Osteoblast (primary cell): ENCODE results near the gene NAV3. TPM values are rescaled to one million over a fixed set of nuclear protein-coding genes. Genes with fewer than 3 reads are reported as not detected.

Experiments used
- DNase-seq: peaks from one replicate; pipeline ENCODE4 v3.0.0; 2011; ENCODE audit warnings: low spot score, mixed read lengths; ENCODE audit not compliant: insufficient read length; ENCODE audit errors: missing footprints
- H2AFZ ChIP-seq: 2 replicates; pipeline ENCODE4 v1.6.0; 2011; ENCODE audit warnings: mild to moderate bottlenecking, low read length
- H3K27ac ChIP-seq: 2 replicates; pipeline ENCODE4 v1.5.1; 2011; ENCODE audit warnings: mild to moderate bottlenecking, low read depth, low read length, moderate library complexity
- H3K27me3 ChIP-seq: 2 replicates; pipeline ENCODE4 v1.6.0; 2012; ENCODE audit warnings: mild to moderate bottlenecking, control low read depth, inconsistent platforms, low read length, moderate library complexity; ENCODE audit not compliant: insufficient read depth
- H3K36me3 ChIP-seq: 2 replicates; pipeline ENCODE4 v1.5.1; 2011; ENCODE audit warnings: mild to moderate bottlenecking, low read length, control low read depth, moderate library complexity; ENCODE audit not compliant: insufficient read depth
- H3K4me1 ChIP-seq: 2 replicates; pipeline ENCODE4 v1.5.1; 2011; ENCODE audit warnings: mild to moderate bottlenecking, low read length, control low read depth, moderate library complexity; ENCODE audit not compliant: insufficient read depth
- H3K4me2 ChIP-seq: 2 replicates; pipeline ENCODE4 v1.6.0; 2011; ENCODE audit warnings: mild to moderate bottlenecking, low read length; ENCODE audit not compliant: insufficient read depth
- H3K4me3 ChIP-seq: fragments of 200-600 bp; sonication (generic); 3 replicates; pipeline ENCODE4 v1.5.1; 2012; ENCODE audit warnings: mild to moderate bottlenecking, low read length, inconsistent platforms; ENCODE audit not compliant: insufficient read depth
- H3K79me2 ChIP-seq: 2 replicates; pipeline ENCODE4 v1.6.0; 2012; ENCODE audit warnings: mild to moderate bottlenecking, low read length, control low read depth, inconsistent platforms; ENCODE audit not compliant: insufficient read depth
- H3K9me3 ChIP-seq: 2 replicates; pipeline ENCODE4 v1.5.1; 2011; ENCODE audit warnings: low read depth, low read length, control low read depth
- H4K20me1 ChIP-seq: 2 replicates; pipeline ENCODE4 v1.6.0; 2012; ENCODE audit warnings: mild to moderate bottlenecking, low read length, control low read depth; ENCODE audit not compliant: insufficient read depth
- CTCF ChIP-seq: IDR thresholded peaks from 2 replicates; pipeline ENCODE4 v1.5.1; 2011; ENCODE audit warnings: mild to moderate bottlenecking, low read depth, low read length, moderate library complexity; ENCODE audit errors: extremely low read depth
- total RNA-seq: library from RNA; depleted of rRNA; stranded (reverse); fragments of >200 nt; gene quantifications from 2 replicates; pipeline ENCODE4 v1.2.3, GENCODE V29; 2012

The NAV3 gene
- total RNA-seq, 1 donor: 84.7 TPM

- no peaks in the 10 kb centered on the region for H3K27me3 ChIP-seq
- peak; percentile 72 for DNase-seq
- no peaks in the 10 kb centered on the region for H4K20me1 ChIP-seq
- no peaks in the 10 kb centered on the region for H3K36me3 ChIP-seq
- TF ChIP-seq CTCF: no peak
- H3K27ac ChIP-seq: peak overlapping the region; percentile 83
- peak overlapping the region; percentile 37 for H3K4me3 ChIP-seq
- H2AFZ ChIP-seq: no peak overlapping the region
- H3K4me2 ChIP-seq: peak overlapping the region; percentile 77
- H3K79me2 ChIP-seq: no peaks in the 10 kb centered on the region
- H3K9me3 ChIP-seq: no peaks in the 10 kb centered on the region
- H3K4me1 ChIP-seq: peaks cover 31% of the 10 kb centered on the region
These were observed 17.2 kb downstream of the NAV3 start for GRCh38 chr12:77847680-77848431.

GRCh38 chr12:77850129-77850528, 19.4 kb downstream of the NAV3 start:
- Histone ChIP-seq H3K4me2 (no peak overlapping the region), H3K79me2 (no peaks in the 10 kb centered on the region), H3K4me1 (peaks cover 31% of the 10 kb centered on the region), H3K27ac (no peak overlapping the region), H3K9me3 (no peaks in the 10 kb centered on the region), H3K4me3 (no peak overlapping the region), H2AFZ (no peak overlapping the region), H4K20me1 (no peaks in the 10 kb centered on the region), H3K36me3 (no peaks in the 10 kb centered on the region), H3K27me3 (no peaks in the 10 kb centered on the region)
- TF ChIP-seq CTCF: no peak
- no peak for DNase-seq

GRCh38 chr12:77850698-77851097, 20.0 kb downstream of the NAV3 start:
- Histone ChIP-seq H3K4me1 (peaks cover 30% of the 10 kb centered on the region), H3K36me3 (no peaks in the 10 kb centered on the region), H3K27ac (no peak overlapping the region), H2AFZ (no peak overlapping the region), H4K20me1 (no peaks in the 10 kb centered on the region), H3K9me3 (no peaks in the 10 kb centered on the region), H3K4me3 (no peak overlapping the region), H3K4me2 (no peak overlapping the region), H3K27me3 (no peaks in the 10 kb centered on the region), H3K79me2 (no peaks in the 10 kb centered on the region)
- no peak for DNase-seq
- no peak for TF ChIP-seq CTCF

GRCh38 chr12:77855548-77855947, 24.9 kb downstream of the NAV3 start:
- Histone ChIP-seq H4K20me1 (no peaks in the 10 kb centered on the region), H3K36me3 (no peaks in the 10 kb centered on the region), H3K9me3 (no peaks in the 10 kb centered on the region), H3K27ac (no peak overlapping the region), H3K4me1 (no peaks in the 10 kb centered on the region), H3K79me2 (no peaks in the 10 kb centered on the region), H3K27me3 (no peaks in the 10 kb centered on the region), H3K4me2 (peak overlapping the region; percentile 54), H2AFZ (peak overlapping the region; percentile 61), H3K4me3 (no peak overlapping the region)
- peak; percentile 45 for DNase-seq
- no peak for TF ChIP-seq CTCF
